Osteoblast (primary cell): ENCODE data around the gene ATAD3A. TPM values are rescaled to one million over a fixed set of nuclear protein-coding genes. Genes with fewer than 3 reads are reported as not detected.

Source experiments
- DNase-seq: peaks from one replicate; pipeline ENCODE4 v3.0.0; 2011; ENCODE audit warnings: low spot score, mixed read lengths; ENCODE audit not compliant: insufficient read length; ENCODE audit errors: missing footprints
- H2AFZ ChIP-seq: 2 replicates; pipeline ENCODE4 v1.6.0; 2011; ENCODE audit warnings: mild to moderate bottlenecking, low read length
- H3K27ac ChIP-seq: 2 replicates; pipeline ENCODE4 v1.5.1; 2011; ENCODE audit warnings: mild to moderate bottlenecking, low read depth, low read length, moderate library complexity
- H3K27me3 ChIP-seq: 2 replicates; pipeline ENCODE4 v1.6.0; 2012; ENCODE audit warnings: mild to moderate bottlenecking, control low read depth, inconsistent platforms, low read length, moderate library complexity; ENCODE audit not compliant: insufficient read depth
- H3K36me3 ChIP-seq: 2 replicates; pipeline ENCODE4 v1.5.1; 2011; ENCODE audit warnings: mild to moderate bottlenecking, low read length, control low read depth, moderate library complexity; ENCODE audit not compliant: insufficient read depth
- H3K4me1 ChIP-seq: 2 replicates; pipeline ENCODE4 v1.5.1; 2011; ENCODE audit warnings: mild to moderate bottlenecking, low read length, control low read depth, moderate library complexity; ENCODE audit not compliant: insufficient read depth
- H3K4me2 ChIP-seq: 2 replicates; pipeline ENCODE4 v1.6.0; 2011; ENCODE audit warnings: mild to moderate bottlenecking, low read length; ENCODE audit not compliant: insufficient read depth
- H3K4me3 ChIP-seq: fragments of 200-600 bp; sonication (generic); 3 replicates; pipeline ENCODE4 v1.5.1; 2012; ENCODE audit warnings: mild to moderate bottlenecking, low read length, inconsistent platforms; ENCODE audit not compliant: insufficient read depth
- H3K79me2 ChIP-seq: 2 replicates; pipeline ENCODE4 v1.6.0; 2012; ENCODE audit warnings: mild to moderate bottlenecking, low read length, control low read depth, inconsistent platforms; ENCODE audit not compliant: insufficient read depth
- H3K9me3 ChIP-seq: 2 replicates; pipeline ENCODE4 v1.5.1; 2011; ENCODE audit warnings: low read depth, low read length, control low read depth
- H4K20me1 ChIP-seq: 2 replicates; pipeline ENCODE4 v1.6.0; 2012; ENCODE audit warnings: mild to moderate bottlenecking, low read length, control low read depth; ENCODE audit not compliant: insufficient read depth
- CTCF ChIP-seq: IDR thresholded peaks from 2 replicates; pipeline ENCODE4 v1.5.1; 2011; ENCODE audit warnings: mild to moderate bottlenecking, low read depth, low read length, moderate library complexity; ENCODE audit errors: extremely low read depth
- total RNA-seq: library from RNA; depleted of rRNA; stranded (reverse); fragments of >200 nt; gene quantifications from 2 replicates; pipeline ENCODE4 v1.2.3, GENCODE V29; 2012

The ATAD3A gene
- total RNA-seq, 1 donor = 19.9 TPM

- H3K27ac ChIP-seq = peak overlapping the region; percentile 17
These were observed 38.9 kb downstream of the ATAD3A start for GRCh38 chr1:1550591-1551432.

GRCh38 chr1:1551524-1552262 is 39.7 kb downstream of the ATAD3A start:
- H4K20me1 ChIP-seq = peaks cover 34% of the 10 kb centered on the region
- peaks cover 11% of the 10 kb centered on the region for H3K4me1 ChIP-seq
- TF ChIP-seq CTCF = no peak
- H3K27ac ChIP-seq = peak overlapping the region; percentile 17
- H3K79me2 ChIP-seq = peaks cover 36% of the 10 kb centered on the region
- H3K4me2 ChIP-seq = no peak overlapping the region
- no peak overlapping the region for H2AFZ ChIP-seq
- DNase-seq = peak; percentile 73
- no peak overlapping the region for H3K4me3 ChIP-seq
- H3K36me3 ChIP-seq = peaks cover 2% of the 10 kb centered on the region
- H3K9me3 ChIP-seq = no peaks in the 10 kb centered on the region
- H3K27me3 ChIP-seq = no peaks in the 10 kb centered on the region

More at GRCh38 chr1:1550591-1551432, 38.9 kb downstream of the ATAD3A start:
- Histone ChIP-seq H3K79me2 (peaks cover 35% of the 10 kb centered on the region), H3K27me3 (no peaks in the 10 kb centered on the region), H3K4me1 (peaks cover 11% of the 10 kb centered on the region), H4K20me1 (peaks cover 32% of the 10 kb centered on the region), H3K4me3 (no peak overlapping the region), H3K4me2 (no peak overlapping the region), H3K9me3 (no peaks in the 10 kb centered on the region), H2AFZ (no peak overlapping the region), H3K36me3 (peaks cover 2% of the 10 kb centered on the region)
- peak; percentile 95 for DNase-seq
- peak; percentile 69 for TF ChIP-seq CTCF

GRCh38 chr1:1552263-1552639 is 40.3 kb downstream of the ATAD3A start:
- no peak overlapping the region for H3K4me3 ChIP-seq
- H3K79me2 ChIP-seq = peaks cover 37% of the 10 kb centered on the region
- no peak overlapping the region for H3K4me2 ChIP-seq
- peak; percentile 27 for DNase-seq
- H3K27ac ChIP-seq = no peak overlapping the region
- no peak overlapping the region for H2AFZ ChIP-seq
- H3K9me3 ChIP-seq = no peaks in the 10 kb centered on the region
- H3K4me1 ChIP-seq = peaks cover 11% of the 10 kb centered on the region
- TF ChIP-seq CTCF = no peak
- H3K36me3 ChIP-seq = peaks cover 2% of the 10 kb centered on the region
- no peaks in the 10 kb centered on the region for H3K27me3 ChIP-seq
- H4K20me1 ChIP-seq = peaks cover 35% of the 10 kb centered on the region
